Karpas-422 (cell line): Measurements from ENCODE around the gene SHB. TPM values are rescaled to one million over a fixed set of nuclear protein-coding genes. Genes with fewer than 3 reads are reported as not detected.

Experiments used
- DNase-seq: peaks from one replicate; pipeline ENCODE4 v3.0.0-alpha.2; 2015
- H2AFZ ChIP-seq: fragments of 200-600 bp; sonication (generic); 2 replicates; pipeline ENCODE4 v1.6.1; 2014; ENCODE audit warnings: antibody characterized with exemption, low read length, mixed read lengths
- H3K27ac ChIP-seq: fragments of 200-600 bp; sonication (generic); 2 replicates; pipeline ENCODE4 v1.5.1; 2014; ENCODE audit warnings: mild to moderate bottlenecking, low read length, moderate library complexity
- H3K27me3 ChIP-seq: fragments of 200-600 bp; sonication (generic); 2 replicates; pipeline ENCODE4 v1.6.1; 2014; ENCODE audit warnings: low read length, mixed read lengths
- H3K36me3 ChIP-seq: fragments of 200-600 bp; sonication (generic); 2 replicates; pipeline ENCODE4 v1.6.1; 2014; ENCODE audit warnings: low read length, mixed read lengths; ENCODE audit not compliant: insufficient read depth
- H3K4me1 ChIP-seq: fragments of 200-600 bp; sonication (generic); 2 replicates; pipeline ENCODE4 v1.6.1; 2014; ENCODE audit warnings: mild to moderate bottlenecking, low read length, mixed read lengths
- H3K4me2 ChIP-seq: fragments of 200-600 bp; sonication (generic); 2 replicates; pipeline ENCODE4 v1.6.1; 2014; ENCODE audit warnings: low read length, low read depth, mild to moderate bottlenecking; ENCODE audit not compliant: poor library complexity, severe bottlenecking
- H3K4me3 ChIP-seq: fragments of 200-600 bp; sonication (generic); 2 replicates; pipeline ENCODE4 v1.5.1; 2014; ENCODE audit warnings: mild to moderate bottlenecking, antibody characterized with exemption, low read length, mixed read lengths
- H3K79me2 ChIP-seq: fragments of 200-600 bp; sonication (generic); 2 replicates; pipeline ENCODE4 v1.6.1; 2014; ENCODE audit warnings: mild to moderate bottlenecking, low read length, mixed read lengths
- H3K9ac ChIP-seq: fragments of 200-600 bp; sonication (generic); 2 replicates; pipeline ENCODE4 v1.6.0; 2014; ENCODE audit warnings: low read length
- H3K9me2 ChIP-seq: fragments of 200-600 bp; sonication (generic), shearing (Covaris generic); replicated peaks from 2 replicates; pipeline ENCODE4 v1.6.0; 2014; ENCODE audit warnings: mild to moderate bottlenecking, low read length, moderate library complexity; ENCODE audit not compliant: insufficient read depth
- H3K9me3 ChIP-seq: fragments of 300-700, 200-600 bp; sonication (generic); 2 replicates; pipeline ENCODE4 v1.6.1; 2014; ENCODE audit warnings: low read length, mixed read lengths
- H4K20me1 ChIP-seq: fragments of 200-600 bp; sonication (generic); 2 replicates; pipeline ENCODE4 v1.6.1; 2014; ENCODE audit warnings: mild to moderate bottlenecking, antibody characterized with exemption, low read length, low read depth; ENCODE audit not compliant: insufficient read depth
- total RNA-seq: library from RNA; depleted of rRNA; stranded (reverse); fragments of >200 nt; shearing (Covaris generic); gene quantifications from 2 replicates; pipeline ENCODE4 v1.2.3, GENCODE V29; 2014; ENCODE audit warnings: low replicate concordance

The SHB gene
- total RNA-seq, 1 experiment from 2014 or later = 27.1 TPM

- DNase-seq = no peak
- no peak overlapping the region for H3K9ac ChIP-seq
- no peaks in the 10 kb centered on the region for H3K9me2 ChIP-seq
- H3K4me3 ChIP-seq = no peak overlapping the region
- no peaks in the 10 kb centered on the region for H3K27me3 ChIP-seq
- H3K27ac ChIP-seq = no peak overlapping the region
- H3K36me3 ChIP-seq = no peaks in the 10 kb centered on the region
- H3K9me3 ChIP-seq = no peaks in the 10 kb centered on the region
- H4K20me1 ChIP-seq = peaks cover 10% of the 10 kb centered on the region; the same call in 1 of the 2 replicates
- no peak overlapping the region for H3K4me2 ChIP-seq
- H3K4me1 ChIP-seq = peaks cover 22% of the 10 kb centered on the region
- H3K79me2 ChIP-seq = peaks cover 26% of the 10 kb centered on the region
- H2AFZ ChIP-seq = no peak overlapping the region
Measured at GRCh38 chr9:37928552-37929430, 140.2 kb downstream of the SHB start.

GRCh38 chr9:37927601-37928551 lies 141.2 kb downstream of the SHB start:
- Histone ChIP-seq H3K4me1 (peaks cover 22% of the 10 kb centered on the region), H3K9me2 (no peaks in the 10 kb centered on the region), H2AFZ (no peak overlapping the region), H3K27ac (no peak overlapping the region), H3K4me2 (no peak overlapping the region), H3K9me3 (no peaks in the 10 kb centered on the region), H3K4me3 (no peak overlapping the region), H4K20me1 (peaks cover 10% of the 10 kb centered on the region; the same call in 1 of the 2 replicates), H3K27me3 (no peaks in the 10 kb centered on the region), H3K36me3 (no peaks in the 10 kb centered on the region), H3K9ac (no peak overlapping the region), H3K79me2 (peaks cover 25% of the 10 kb centered on the region)
- DNase-seq = no peak

GRCh38 chr9:37927132-37927531 lies 141.9 kb downstream of the SHB start:
- Histone ChIP-seq H3K36me3 (no peaks in the 10 kb centered on the region), H3K4me2 (no peak overlapping the region), H4K20me1 (peaks cover 10% of the 10 kb centered on the region; the same call in 1 of the 2 replicates), H3K9ac (no peak overlapping the region), H2AFZ (no peak overlapping the region), H3K79me2 (peaks cover 25% of the 10 kb centered on the region), H3K9me2 (no peaks in the 10 kb centered on the region), H3K4me1 (peaks cover 22% of the 10 kb centered on the region), H3K27me3 (no peaks in the 10 kb centered on the region), H3K9me3 (no peaks in the 10 kb centered on the region), H3K4me3 (no peak overlapping the region), H3K27ac (no peak overlapping the region)
- DNase-seq = no peak

DNA sequence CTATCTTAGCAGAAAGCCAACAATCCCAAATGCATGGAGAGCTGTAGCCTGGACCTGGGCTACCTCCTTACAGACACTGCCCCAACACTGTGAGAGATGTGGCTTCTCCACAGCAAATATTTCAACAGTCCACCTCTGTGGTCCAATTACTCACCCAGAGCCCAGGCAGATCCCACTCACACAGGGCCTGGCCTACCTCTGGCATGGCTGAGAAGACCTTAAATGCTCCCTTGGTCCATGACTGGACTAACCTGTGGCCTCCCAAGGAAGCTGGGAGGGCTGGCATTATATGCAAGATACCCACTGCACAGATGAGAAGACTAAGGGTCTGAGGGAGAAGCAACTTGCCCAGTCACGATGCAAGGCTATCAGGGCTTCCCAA lies 142.3 kb downstream of the SHB start:
- H3K27ac ChIP-seq = no peak overlapping the region
- no peak overlapping the region for H3K9ac ChIP-seq
- H4K20me1 ChIP-seq = peaks cover 10% of the 10 kb centered on the region; the same call in 1 of the 2 replicates
- H3K27me3 ChIP-seq = no peaks in the 10 kb centered on the region
- H3K4me3 ChIP-seq = no peak overlapping the region
- no peak overlapping the region for H2AFZ ChIP-seq
- no peaks in the 10 kb centered on the region for H3K9me2 ChIP-seq
- no peak for DNase-seq
- H3K4me1 ChIP-seq = peaks cover 22% of the 10 kb centered on the region
- no peak overlapping the region for H3K4me2 ChIP-seq
- peaks cover 25% of the 10 kb centered on the region for H3K79me2 ChIP-seq
- no peaks in the 10 kb centered on the region for H3K36me3 ChIP-seq
- H3K9me3 ChIP-seq = no peaks in the 10 kb centered on the region

GRCh38 chr9:37925786-37926736 lies 143.0 kb downstream of the SHB start:
- peaks cover 10% of the 10 kb centered on the region; the same call in 1 of the 2 replicates for H4K20me1 ChIP-seq
- H3K27me3 ChIP-seq = no peaks in the 10 kb centered on the region
- no peak overlapping the region for H2AFZ ChIP-seq
- no peak overlapping the region for H3K27ac ChIP-seq
- no peaks in the 10 kb centered on the region for H3K36me3 ChIP-seq
- H3K4me2 ChIP-seq = no peak overlapping the region
- peaks cover 25% of the 10 kb centered on the region for H3K79me2 ChIP-seq
- H3K9me3 ChIP-seq = no peaks in the 10 kb centered on the region
- H3K4me3 ChIP-seq = no peak overlapping the region
- H3K4me1 ChIP-seq = peaks cover 22% of the 10 kb centered on the region
- H3K9ac ChIP-seq = no peak overlapping the region
- DNase-seq = no peak
- no peaks in the 10 kb centered on the region for H3K9me2 ChIP-seq

DNA sequence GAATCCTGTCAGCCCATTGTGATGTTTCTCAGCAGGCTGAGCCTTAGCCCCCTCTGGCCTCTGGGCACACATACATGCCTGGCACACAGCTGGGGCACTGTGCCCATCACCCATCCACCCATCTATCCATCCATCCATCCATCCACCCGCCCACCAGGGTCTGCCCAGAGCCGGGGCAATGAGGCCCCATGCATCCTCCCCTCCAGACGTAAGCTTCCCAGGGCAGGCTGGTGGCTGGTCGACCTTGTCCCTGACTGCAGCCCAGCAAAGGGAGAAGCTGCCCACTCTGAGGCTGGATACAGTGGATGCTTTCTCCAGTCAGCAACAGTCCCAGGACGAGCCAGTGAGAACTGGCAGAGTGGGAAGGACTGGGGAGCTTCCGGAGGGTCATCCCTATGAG lies 144.0 kb downstream of the SHB start:
- Histone ChIP-seq H3K27me3 (no peaks in the 10 kb centered on the region), H3K4me1 (peaks cover 22% of the 10 kb centered on the region), H3K4me3 (no peak overlapping the region), H3K9ac (peak overlapping the region; percentile 18; the same call in 1 of the 2 replicates), H3K9me2 (no peaks in the 10 kb centered on the region), H3K79me2 (peaks cover 25% of the 10 kb centered on the region), H2AFZ (no peak overlapping the region), H3K4me2 (no peak overlapping the region), H4K20me1 (peaks cover 12% of the 10 kb centered on the region; the same call in 1 of the 2 replicates), H3K36me3 (no peaks in the 10 kb centered on the region), H3K9me3 (no peaks in the 10 kb centered on the region), H3K27ac (no peak overlapping the region)
- no peak for DNase-seq

GRCh38 chr9:37924538-37924937 lies 144.5 kb downstream of the SHB start:
- Histone ChIP-seq H3K27ac (no peak overlapping the region), H2AFZ (no peak overlapping the region), H3K4me3 (no peak overlapping the region), H3K9me2 (no peaks in the 10 kb centered on the region), H3K27me3 (no peaks in the 10 kb centered on the region), H3K36me3 (no peaks in the 10 kb centered on the region), H3K79me2 (peaks cover 22% of the 10 kb centered on the region), H3K4me1 (peaks cover 22% of the 10 kb centered on the region), H3K9ac (no peak overlapping the region), H4K20me1 (peaks cover 14% of the 10 kb centered on the region; the same call in 1 of the 2 replicates), H3K9me3 (no peaks in the 10 kb centered on the region), H3K4me2 (no peak overlapping the region)
- no peak for DNase-seq
